Hindlimb muscle (tissue), 1 donor: ENCODE measurements around the gene CD96. TPM values are rescaled to one million over a fixed set of nuclear protein-coding genes. Genes with fewer than 3 reads are reported as not detected.
"Not testable (repeated sequence)": the region's sequence is repeated elsewhere in the genome, so short reads cannot be mapped to it uniquely, and the experiment has no call there.

Experiments
- DNase-seq: peaks from one replicate; pipeline ENCODE4 v3.0.0-alpha.2; 2013
- polyA plus RNA-seq: library from polyadenylated mRNA; unstranded; fragments of 120-200 nt; gene quantifications from one replicate; pipeline ENCODE4 v1.2.1, GENCODE V29; 2013; ENCODE audit not compliant: insufficient read length

Gene CD96
- polyA plus RNA-seq: 0.23 TPM

- no peak for DNase-seq
Measured at GRCh38 chr3:111541911-111542483, at the start of gene CD96. Gene CD96 (plus strand): TSS chr3:111542197. CDS start chr3:111542249, 52 bp downstream.

- DNase-seq: no peak
Measured at GRCh38 chr3:111493276-111493675, 48.7 kb upstream of the CD96 start.

- DNase-seq: no peak
Measured at GRCh38 chr3:111496894-111497559, 45.0 kb upstream of the CD96 start.

- DNase-seq: no peak
Measured at GRCh38 chr3:111498022-111498421, 44.0 kb upstream of the CD96 start.

- DNase-seq: no peak
Measured at GRCh38 chr3:111506435-111506834, 35.6 kb upstream of the CD96 start.

GRCh38 chr3:111509308-111509707 lies 32.7 kb upstream of the CD96 start:
- DNase-seq: no peak

GRCh38 chr3:111517801-111518200 lies 24.2 kb upstream of the CD96 start:
- DNase-seq: no peak

GRCh38 chr3:111519178-111519855 lies 22.7 kb upstream of the CD96 start:
- DNase-seq: no peak

GRCh38 chr3:111521891-111522290 lies 20.1 kb upstream of the CD96 start:
- DNase-seq: no peak

- not testable (repeated sequence) for DNase-seq
Measured at GRCh38 chr3:111524486-111524885, 17.5 kb upstream of the CD96 start.

GRCh38 chr3:111531446-111531845 lies 10.6 kb upstream of the CD96 start:
- DNase-seq: no peak

- DNase-seq: no peak
Measured at GRCh38 chr3:111534701-111535100, 7.3 kb upstream of the CD96 start.

GRCh38 chr3:111538111-111538510 lies 3.9 kb upstream of the CD96 start:
- no peak for DNase-seq

GRCh38 chr3:111538681-111539083 lies 3.3 kb upstream of the CD96 start:
- DNase-seq: no peak

- peak; percentile 28 for DNase-seq
Measured at GRCh38 chr3:111539351-111540331, 2.4 kb upstream of the CD96 start.

- no peak for DNase-seq
Measured at GRCh38 chr3:111541391-111541790, 606 bp upstream of the CD96 start.

- DNase-seq: no peak
Measured at GRCh38 chr3:111542611-111543300, 759 bp downstream of the CD96 start.

- DNase-seq: no peak
Measured at GRCh38 chr3:111545349-111545748, 3.4 kb downstream of the CD96 start.

GRCh38 chr3:111547631-111548030 lies 5.6 kb downstream of the CD96 start:
- DNase-seq: no peak

- no peak for DNase-seq
Measured at GRCh38 chr3:111548092-111548491, 6.1 kb downstream of the CD96 start.

- no peak for DNase-seq
Measured at GRCh38 chr3:111548756-111549155, 6.8 kb downstream of the CD96 start.

GRCh38 chr3:111561902-111562301 lies 19.9 kb downstream of the CD96 start:
- not testable (repeated sequence) for DNase-seq
